Smooth muscle cell (in vitro differentiated cells): ENCODE results near the gene TFAP2A. TPM values are rescaled to one million over a fixed set of nuclear protein-coding genes. Genes with fewer than 3 reads are reported as not detected.

Experiments used
- DNase-seq: peaks from one replicate; lab custom pipeline; 2025; ENCODE audit not compliant: unreplicated experiment; lab: John Stamatoyannopoulos, UW
- H2AFZ ChIP-seq: fragments of 200-600 bp; sonication (generic); 2 replicates; pipeline ENCODE4 v1.6.0; 2016; ENCODE audit warnings: antibody characterized with exemption, low read depth, mild to moderate bottlenecking
- H3F3A ChIP-seq: fragments of 200-600 bp; sonication (generic); 2 replicates; pipeline ENCODE4 v1.6.0; 2017; ENCODE audit warnings: antibody characterized with exemption, low read depth
- H3K27ac ChIP-seq: fragments of 200-600 bp; sonication (generic); 2 replicates; pipeline ENCODE4 v1.5.1; 2016; ENCODE audit warnings: low read depth, mild to moderate bottlenecking
- H3K27me3 ChIP-seq: fragments of 200-600 bp; sonication (generic); 2 replicates; pipeline ENCODE4 v1.6.1; 2016; ENCODE audit warnings: low read depth, mild to moderate bottlenecking
- H3K36me3 ChIP-seq: fragments of 200-600 bp; sonication (generic); 2 replicates; pipeline ENCODE4 v1.5.1; 2016; ENCODE audit warnings: low read depth
- H3K4me1 ChIP-seq: fragments of 200-600 bp; sonication (generic); 2 replicates; pipeline ENCODE4 v1.5.1; 2016; ENCODE audit warnings: low read depth
- H3K4me2 ChIP-seq: fragments of 200-600 bp; sonication (generic); 2 replicates; pipeline ENCODE4 v1.6.0; 2016; ENCODE audit warnings: mild to moderate bottlenecking
- H3K4me3 ChIP-seq: fragments of 200-600 bp; sonication (generic); 2 replicates; pipeline ENCODE4 v1.5.1; 2016; ENCODE audit warnings: mild to moderate bottlenecking
- H3K79me2 ChIP-seq: fragments of 200-600 bp; sonication (generic); 2 replicates; pipeline ENCODE4 v1.6.0; 2016; ENCODE audit warnings: low read depth, mild to moderate bottlenecking
- H3K9ac ChIP-seq: fragments of 200-600 bp; sonication (generic); 2 replicates; pipeline ENCODE4 v1.6.0; 2016; ENCODE audit warnings: low read depth
- H3K9me3 ChIP-seq: fragments of 200-600 bp; sonication (generic); replicated peaks from 2 replicates; pipeline ENCODE4 v1.5.1; 2016; ENCODE audit warnings: low read depth
- H4K20me1 ChIP-seq: fragments of 200-600 bp; sonication (generic); 2 replicates; pipeline ENCODE4 v1.6.0; 2016; ENCODE audit warnings: low read depth
- CTCF ChIP-seq: fragments of 200-600 bp; sonication (generic); IDR thresholded peaks from 2 replicates; pipeline ENCODE4 v1.5.1; 2017; ENCODE audit warnings: borderline replicate concordance, mild to moderate bottlenecking, antibody characterized with exemption; ENCODE audit not compliant: insufficient read depth, poor library complexity, severe bottlenecking
- WGBS: methylation state at CpG from one replicate; pipeline ENCODE4 v1.1.7; 2016; ENCODE audit warnings: low lambda C conversion rate; 5-methylcytosine and 5-hydroxymethylcytosine counted together
- polyA plus RNA-seq: library from polyadenylated mRNA; unstranded; fragments of >200 nt; fragmentation: Nextera tagmentation; extraction: Ambion mirVana; gene quantifications from 2 replicates; pipeline ENCODE4 v1.2.1, GENCODE V29; 2016
- total RNA-seq: library from RNA; depleted of rRNA; stranded (reverse); fragments of >200 nt; gene quantifications from 2 replicates; pipeline ENCODE4 v1.2.3, GENCODE V29; 2014

TFAP2A gene
- total and polyA plus RNA-seq, 2 experiments from 2014 or later = 10.1 to 13.6 TPM

GRCh38 chr6:10425176-10425974 is 10.5 kb upstream of the TFAP2A start:
- peak overlapping the region; percentile 68 for H3K27ac ChIP-seq
- H3K4me2 ChIP-seq = peak overlapping the region; percentile 98
- no peaks in the 10 kb centered on the region for H3K79me2 ChIP-seq
- H3K9me3 ChIP-seq = no peaks in the 10 kb centered on the region
- H3K27me3 ChIP-seq = peaks cover 61% of the 10 kb centered on the region
- no peak for DNase-seq
- peaks cover 23% of the 10 kb centered on the region for H3K4me1 ChIP-seq
- TF ChIP-seq CTCF = no peak
- no peaks in the 10 kb centered on the region for H3K36me3 ChIP-seq
- WGBS = 4% methylated on average over 35 of the region's 35 CpGs
- H3K9ac ChIP-seq = no peak overlapping the region
- H2AFZ ChIP-seq = peak overlapping the region; percentile 92
- H3F3A ChIP-seq = peaks cover 5% of the 10 kb centered on the region
- no peaks in the 10 kb centered on the region for H4K20me1 ChIP-seq
- H3K4me3 ChIP-seq = peak overlapping the region; percentile 63

GRCh38 chr6:10424040-10424439 is 9.2 kb upstream of the TFAP2A start:
- H3K27me3 ChIP-seq = peaks cover 74% of the 10 kb centered on the region
- DNase-seq = no peak

GRCh38 chr6:10422737-10423034 is 7.8 kb upstream of the TFAP2A start:
- H3K9ac ChIP-seq = no peak overlapping the region
- H3K27me3 ChIP-seq = peaks cover 88% of the 10 kb centered on the region
- H2AFZ ChIP-seq = no peak overlapping the region
- no peak overlapping the region for H3K27ac ChIP-seq
- peaks cover 5% of the 10 kb centered on the region for H3F3A ChIP-seq
- H3K36me3 ChIP-seq = no peaks in the 10 kb centered on the region
- H3K9me3 ChIP-seq = no peaks in the 10 kb centered on the region
- no peak overlapping the region for H3K4me2 ChIP-seq
- H3K4me1 ChIP-seq = peaks cover 36% of the 10 kb centered on the region
- no peaks in the 10 kb centered on the region for H3K79me2 ChIP-seq
- no peak for DNase-seq
- no peaks in the 10 kb centered on the region for H4K20me1 ChIP-seq
- no peak for TF ChIP-seq CTCF
- WGBS = 51% methylated on average over 7 of the region's 7 CpGs
- H3K4me3 ChIP-seq = no peak overlapping the region

More at GRCh38 chr6:10424040-10424439, 9.2 kb upstream of the TFAP2A start:
- peaks cover 5% of the 10 kb centered on the region for H3F3A ChIP-seq
- H3K27ac ChIP-seq = no peak overlapping the region
- no peaks in the 10 kb centered on the region for H3K36me3 ChIP-seq
- peaks cover 36% of the 10 kb centered on the region for H3K4me1 ChIP-seq
- H4K20me1 ChIP-seq = no peaks in the 10 kb centered on the region
- peak; percentile 24 for TF ChIP-seq CTCF
- no peak overlapping the region for H2AFZ ChIP-seq
- WGBS = 19% methylated on average over 5 of the region's 5 CpGs
- no peaks in the 10 kb centered on the region for H3K9me3 ChIP-seq
- H3K79me2 ChIP-seq = no peaks in the 10 kb centered on the region
- no peak overlapping the region for H3K4me2 ChIP-seq
- no peak overlapping the region for H3K9ac ChIP-seq
- no peak overlapping the region for H3K4me3 ChIP-seq
